NCI-H82 treated with DMSO at 0.1 percent for 48 hours (cell line): ENCODE results near the gene PTGES3L.
A peak's percentile ranks its signal among the peaks of the same experiment; 100 is the strongest.
"Not testable (repeated sequence)": the region's sequence is repeated elsewhere in the genome, so short reads cannot be mapped to it uniquely, and the experiment has no call there.

Experiments used
- DNase-seq: peaks from one replicate; lab custom pipeline; 2025; ENCODE audit not compliant: unreplicated experiment; lab: John Stamatoyannopoulos, UW

The PTGES3L gene

DNA sequence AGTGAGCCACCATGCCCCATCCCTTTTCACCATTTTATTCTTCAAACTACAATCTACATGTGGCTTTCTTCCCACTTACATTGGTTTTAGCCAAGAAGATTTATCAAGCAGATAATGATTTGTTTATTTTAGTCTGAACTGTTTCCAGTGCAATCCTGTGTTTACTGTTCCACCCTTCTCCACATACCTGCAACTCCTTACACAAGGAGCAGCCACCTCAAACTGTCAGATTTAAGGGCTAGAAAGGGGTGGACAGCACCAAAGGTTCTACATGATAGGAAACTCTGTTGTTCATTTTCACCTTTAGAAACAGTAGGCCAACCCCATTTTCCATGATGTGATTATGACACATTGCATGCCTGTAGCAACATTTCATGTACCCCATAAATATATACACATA, 2.4 kb upstream of the PTGES3L start:
- DNase-seq = no peak

DNA sequence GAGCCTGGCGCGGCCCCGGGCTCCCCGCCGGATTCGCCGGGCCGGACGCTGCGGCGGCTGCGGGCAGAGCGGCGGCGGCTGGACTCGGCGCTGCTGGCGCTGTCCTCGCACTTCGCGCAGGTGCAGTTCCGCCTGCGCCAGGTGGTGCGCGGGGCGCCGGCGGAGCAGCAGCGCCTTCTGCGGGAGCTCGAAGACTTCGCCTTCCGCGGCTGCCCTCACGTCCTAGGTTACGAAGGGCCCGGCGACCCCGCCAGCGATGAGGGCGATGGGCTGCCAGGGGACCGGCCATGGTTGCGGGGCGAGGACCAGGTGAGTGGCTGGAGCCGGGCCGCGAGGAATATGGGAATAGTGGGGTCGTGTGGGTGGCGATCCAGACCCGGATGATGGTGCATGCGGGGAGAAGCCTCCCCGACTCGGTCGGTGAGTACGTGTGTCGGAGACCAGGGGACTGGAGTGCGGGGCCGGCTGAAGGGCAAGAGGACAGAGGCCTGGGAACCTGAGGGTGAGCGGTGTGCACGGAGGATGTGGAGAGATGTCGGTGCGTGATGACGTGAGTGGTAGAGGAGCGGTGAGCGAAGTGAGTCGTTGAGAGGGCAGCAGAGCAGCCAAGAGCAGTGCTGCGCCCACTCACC, 1.0 kb upstream of the PTGES3L start:
- no peak for DNase-seq

DNA sequence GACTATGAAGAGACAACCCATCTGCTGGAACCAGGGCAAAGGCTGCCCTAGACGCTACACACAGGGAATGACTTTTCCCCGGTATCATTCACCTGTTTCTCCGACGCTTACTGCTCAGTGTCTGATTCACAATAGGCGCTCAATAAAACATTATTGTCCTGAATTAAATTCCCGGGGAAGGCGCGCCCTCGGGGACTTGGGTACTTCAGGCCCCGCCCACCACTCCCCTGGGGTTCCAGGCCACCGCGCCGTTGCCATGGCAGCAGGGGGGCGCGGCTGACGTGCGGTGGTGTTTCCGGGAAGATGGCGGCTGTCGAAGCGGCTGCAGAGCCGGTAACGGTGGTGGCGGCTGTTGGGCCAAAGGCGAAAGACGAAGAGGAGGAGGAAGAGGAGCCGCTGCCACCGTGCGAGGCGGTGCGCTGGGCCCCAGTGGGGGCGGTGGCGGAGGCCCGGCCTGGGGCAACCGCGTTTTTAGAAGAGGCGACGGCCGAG, 440 bp upstream of the PTGES3L start, which contains the start of gene RUNDC1:
Gene RUNDC1 (plus strand): TSS at position 292 of the 492 bp plus-strand sequence. CDS start 12 bp downstream, at position 304.
- peak; percentile 62 for DNase-seq

DNA sequence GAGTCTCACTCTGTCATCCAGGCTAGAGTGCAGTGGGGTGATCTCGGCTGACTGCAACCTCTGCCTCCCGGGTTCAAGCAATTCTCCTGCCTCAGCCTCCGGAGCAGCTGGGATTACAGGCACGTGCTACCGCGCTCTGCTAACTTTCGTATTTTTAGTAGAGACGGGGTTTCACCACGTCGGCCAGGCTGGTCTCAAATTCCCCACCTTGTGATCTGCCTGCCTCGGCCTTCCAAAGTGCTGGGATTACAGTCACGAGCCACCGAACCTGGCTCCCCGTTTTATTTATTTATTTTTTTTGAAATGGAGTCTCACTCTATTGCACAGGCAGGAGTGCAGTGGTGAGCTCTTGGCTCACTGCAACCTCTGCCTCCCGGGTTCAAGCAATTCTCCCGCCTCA, 4.2 kb downstream of the PTGES3L start:
- DNase-seq = not testable (repeated sequence)

DNA sequence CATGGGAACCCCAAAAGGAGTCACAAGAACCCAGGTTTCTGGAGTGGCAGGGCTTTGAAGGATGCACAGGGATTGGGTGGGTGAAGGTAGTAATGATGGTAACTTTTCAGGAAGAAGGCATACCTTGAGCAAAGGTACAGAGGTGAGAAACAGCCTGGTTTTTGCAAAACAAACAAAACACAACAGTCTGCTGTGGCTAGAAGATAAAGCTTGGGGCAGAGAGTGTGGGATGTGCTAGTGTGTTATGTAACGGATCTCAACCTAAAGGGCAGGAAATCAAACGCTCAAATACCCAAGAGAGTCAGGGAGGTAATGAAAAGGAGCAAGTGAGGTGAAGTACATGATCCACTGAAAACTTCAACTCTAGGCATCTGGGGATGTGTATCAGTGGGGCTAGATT, 4.6 kb downstream of the PTGES3L start:
- DNase-seq = no peak

DNA sequence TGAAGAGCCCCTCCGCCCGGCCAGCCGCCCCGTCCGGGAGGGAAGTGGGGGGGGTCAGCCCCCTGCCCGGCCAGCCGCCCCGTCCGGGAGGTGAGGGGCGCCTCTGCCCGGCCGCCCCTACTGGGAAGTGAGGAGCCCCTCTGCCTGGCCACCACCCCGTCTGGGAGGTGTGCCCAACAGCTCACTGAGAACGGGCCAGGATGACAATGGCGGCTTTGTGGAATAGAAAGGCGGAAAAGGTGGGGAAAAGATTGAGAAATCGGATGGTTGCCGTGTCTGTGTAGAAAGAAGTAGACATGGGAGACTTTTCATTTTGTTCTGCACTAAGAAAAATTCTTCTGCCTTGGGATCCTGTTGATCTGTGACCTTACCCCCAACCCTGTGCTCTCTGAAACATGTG, 6.6 kb downstream of the PTGES3L start:
- not testable (repeated sequence) for DNase-seq

DNA sequence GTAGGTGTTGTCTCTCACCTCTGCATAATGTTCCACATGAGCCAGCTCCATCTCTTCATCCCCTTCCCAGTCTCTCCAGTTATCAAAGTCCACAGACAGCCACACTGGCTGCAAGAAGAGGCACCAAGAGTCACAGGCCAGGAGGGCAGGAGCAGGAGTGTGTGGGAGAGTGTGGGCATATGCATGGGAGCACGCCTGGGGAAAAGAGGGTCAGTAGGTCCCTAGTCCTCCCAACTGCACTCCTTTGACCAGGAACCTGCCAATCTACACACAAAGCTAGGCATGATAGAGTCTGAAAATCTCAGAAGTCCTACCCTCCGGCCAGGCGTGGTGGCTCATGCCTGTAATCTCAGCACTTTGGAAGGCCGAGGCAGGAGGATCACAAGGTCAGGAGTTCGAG, 8.3 kb downstream of the PTGES3L start:
- no peak for DNase-seq

DNA sequence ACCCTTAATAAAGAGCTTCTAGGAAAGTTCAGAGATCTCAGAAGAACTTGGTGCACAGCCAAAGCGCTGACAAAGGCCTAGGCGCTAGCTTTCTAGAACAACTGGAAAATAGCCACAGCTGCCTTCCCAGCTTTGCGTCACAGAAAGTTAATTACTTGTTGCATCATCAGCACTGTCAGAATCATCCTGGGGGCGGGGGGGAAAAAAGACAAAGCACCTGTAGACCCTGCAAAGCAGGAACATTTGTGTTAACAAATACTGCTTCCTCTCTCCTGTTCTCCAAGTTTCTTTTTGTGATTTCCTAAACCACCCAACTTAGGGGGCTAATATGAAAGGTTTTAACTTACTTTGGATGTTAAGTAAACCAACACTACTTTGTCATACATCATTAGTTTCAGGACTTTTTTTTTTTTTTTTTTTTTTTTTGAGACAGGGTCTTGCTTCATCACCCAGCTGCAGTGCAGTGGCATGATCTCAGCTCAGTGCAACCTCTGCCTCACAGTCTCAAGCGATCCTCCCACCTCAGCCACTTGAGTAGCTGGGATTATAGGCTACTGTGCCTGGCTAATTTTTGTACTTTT, 10.8 kb downstream of the PTGES3L start:
- DNase-seq = no peak

DNA sequence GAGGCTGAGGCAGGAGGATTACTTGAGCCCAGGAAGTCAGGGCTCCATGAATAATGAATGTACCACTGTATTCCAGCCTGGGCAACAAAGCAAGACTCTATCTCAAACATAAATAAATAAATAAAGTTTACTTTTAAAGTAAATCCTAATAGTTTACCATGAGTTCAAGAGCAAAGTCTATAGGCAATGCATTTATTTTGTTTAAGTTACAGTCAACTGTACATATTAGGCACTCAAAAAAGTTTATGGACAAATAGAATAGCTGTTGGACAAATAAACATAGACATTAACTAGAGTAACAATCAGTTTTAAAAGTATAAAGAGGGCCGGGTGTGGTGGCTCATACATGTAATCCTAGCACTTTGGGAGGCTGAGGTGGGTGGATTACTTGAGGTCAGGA, 12.0 kb downstream of the PTGES3L start:
- no peak for DNase-seq

DNA sequence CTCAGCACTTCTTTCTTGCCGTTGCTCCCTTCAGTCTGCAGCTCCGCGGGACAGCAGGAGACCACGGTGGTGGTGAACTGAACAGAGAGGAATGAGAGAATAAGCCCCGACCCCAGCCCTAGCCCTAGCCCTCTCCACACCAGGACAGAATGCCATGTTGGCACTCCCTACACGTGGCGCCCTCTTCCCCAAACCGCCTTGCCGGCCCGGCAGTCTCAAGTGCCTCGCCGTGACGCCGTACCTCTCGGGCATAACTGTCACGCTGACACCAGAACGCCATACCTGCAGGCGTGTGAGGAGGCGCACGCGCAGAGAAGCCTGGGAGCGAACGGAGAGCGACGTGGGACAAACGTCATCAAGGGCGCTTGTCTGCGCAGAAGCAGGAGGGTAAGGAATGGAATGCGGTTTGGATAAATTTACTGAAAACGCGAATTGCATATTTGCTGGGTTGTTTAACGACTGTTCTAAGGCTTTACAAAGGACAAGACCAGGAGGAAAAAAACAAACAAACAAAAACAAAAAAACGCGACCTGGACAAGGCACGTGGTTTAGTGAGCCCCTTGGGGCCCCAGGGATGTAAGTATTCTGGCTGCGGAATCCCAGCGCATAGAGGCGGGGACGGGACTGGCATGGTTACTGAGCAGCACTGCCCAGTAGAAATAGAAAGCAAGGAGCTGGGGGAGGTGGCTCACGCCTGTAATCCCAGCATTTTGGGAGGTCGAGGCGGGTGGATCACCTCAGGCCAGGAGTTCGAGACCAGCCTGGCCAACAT, 15.5 kb downstream of the PTGES3L start, which contains the start of gene AARSD1:
Gene AARSD1 (minus strand): TSS at position 294 of the 772 bp plus-strand sequence. CDS start 14 bp downstream, at position 280.
- DNase-seq = peak; percentile 74

DNA sequence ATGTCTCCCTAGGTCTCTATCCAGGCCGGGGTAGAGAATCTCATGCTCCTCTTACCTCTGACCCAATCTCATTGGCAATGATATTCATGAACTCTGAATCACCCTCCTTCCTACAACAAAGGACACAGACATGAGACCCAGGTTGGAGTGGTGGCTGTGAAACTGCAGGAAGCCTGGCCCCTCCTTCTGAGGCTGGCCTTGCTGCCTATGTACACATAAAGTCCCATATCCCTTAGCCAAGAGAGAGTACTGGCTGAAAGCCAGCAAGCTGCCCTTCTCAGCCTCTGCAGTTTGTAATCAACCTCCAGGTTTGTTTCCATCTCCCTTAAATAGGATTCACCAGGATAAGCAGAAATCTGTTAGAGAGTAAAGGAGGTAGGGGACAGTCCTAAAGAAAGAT, 26.2 kb downstream of the PTGES3L start:
- DNase-seq = no peak

DNA sequence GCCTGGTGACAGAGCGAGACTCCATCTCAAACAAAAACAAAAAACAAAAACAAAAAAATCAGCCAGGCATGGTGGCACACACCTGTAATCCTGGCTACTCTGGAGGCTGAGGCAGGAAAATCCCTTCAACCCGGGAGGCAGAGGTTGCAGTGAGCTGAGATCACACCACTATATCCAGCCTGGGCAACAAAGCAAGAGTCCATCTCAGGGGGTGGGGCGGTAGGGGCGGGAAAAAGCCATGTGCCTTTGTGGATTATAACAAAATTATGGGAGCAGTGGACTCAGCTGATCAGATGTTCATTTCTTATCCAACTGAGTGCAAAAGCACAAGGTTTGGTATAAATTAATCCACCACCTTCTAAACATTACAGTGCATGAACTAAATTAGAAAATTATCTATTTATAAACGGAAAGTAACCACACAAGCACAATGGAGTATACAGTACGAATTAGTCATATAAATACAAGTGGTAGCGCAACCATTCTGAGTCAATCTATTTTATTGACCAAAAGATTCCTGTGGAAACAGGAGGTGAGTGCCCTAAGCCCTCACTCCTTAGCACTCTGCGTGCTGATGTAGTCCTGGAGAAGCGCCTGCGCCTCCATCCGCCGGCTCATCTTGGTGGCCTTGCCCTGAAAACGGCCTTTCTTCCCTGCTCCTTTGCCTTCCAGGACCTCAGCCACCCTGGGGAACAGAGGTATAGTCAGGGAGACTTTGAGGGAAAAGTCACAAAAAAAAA, 29.7 kb downstream of the PTGES3L start:
- DNase-seq = no peak

DNA sequence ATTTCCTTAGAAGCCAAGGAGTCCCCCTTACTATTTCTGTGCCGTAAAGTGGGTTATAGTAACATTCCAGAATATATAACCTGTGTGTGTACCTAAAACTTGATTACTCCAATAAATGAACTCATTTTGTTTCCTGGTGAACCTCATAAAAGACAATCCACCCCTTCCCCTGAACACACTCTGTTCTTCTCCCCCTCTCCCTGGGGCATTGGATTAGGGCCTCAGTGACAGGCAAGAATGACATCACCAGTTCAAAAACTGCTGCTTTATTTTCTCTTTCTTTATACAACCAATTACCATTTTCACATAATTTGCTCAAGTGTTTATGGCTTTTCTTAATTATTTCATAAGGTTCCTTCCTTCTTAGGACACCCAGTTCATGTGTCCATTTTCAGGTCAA, 33.1 kb downstream of the PTGES3L start:
- no peak for DNase-seq

DNA sequence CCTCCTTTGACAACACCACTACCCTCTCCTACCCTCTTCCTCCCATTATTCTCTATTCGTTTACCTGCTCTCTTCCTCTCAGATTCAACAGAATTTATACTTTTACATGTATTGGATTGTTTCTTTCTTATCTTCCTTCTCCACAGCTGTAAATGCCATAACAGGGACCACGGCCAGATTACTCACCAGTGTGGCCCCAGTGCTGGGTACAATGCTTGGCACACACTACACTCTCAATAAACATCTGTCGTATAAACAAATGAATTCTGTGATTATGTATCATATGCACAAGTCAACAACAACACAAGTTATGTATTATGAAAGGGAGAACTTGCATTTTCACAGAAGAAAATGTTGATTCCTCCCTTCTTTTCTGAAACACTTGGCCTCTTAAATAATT, 35.7 kb downstream of the PTGES3L start:
- no peak for DNase-seq

DNA sequence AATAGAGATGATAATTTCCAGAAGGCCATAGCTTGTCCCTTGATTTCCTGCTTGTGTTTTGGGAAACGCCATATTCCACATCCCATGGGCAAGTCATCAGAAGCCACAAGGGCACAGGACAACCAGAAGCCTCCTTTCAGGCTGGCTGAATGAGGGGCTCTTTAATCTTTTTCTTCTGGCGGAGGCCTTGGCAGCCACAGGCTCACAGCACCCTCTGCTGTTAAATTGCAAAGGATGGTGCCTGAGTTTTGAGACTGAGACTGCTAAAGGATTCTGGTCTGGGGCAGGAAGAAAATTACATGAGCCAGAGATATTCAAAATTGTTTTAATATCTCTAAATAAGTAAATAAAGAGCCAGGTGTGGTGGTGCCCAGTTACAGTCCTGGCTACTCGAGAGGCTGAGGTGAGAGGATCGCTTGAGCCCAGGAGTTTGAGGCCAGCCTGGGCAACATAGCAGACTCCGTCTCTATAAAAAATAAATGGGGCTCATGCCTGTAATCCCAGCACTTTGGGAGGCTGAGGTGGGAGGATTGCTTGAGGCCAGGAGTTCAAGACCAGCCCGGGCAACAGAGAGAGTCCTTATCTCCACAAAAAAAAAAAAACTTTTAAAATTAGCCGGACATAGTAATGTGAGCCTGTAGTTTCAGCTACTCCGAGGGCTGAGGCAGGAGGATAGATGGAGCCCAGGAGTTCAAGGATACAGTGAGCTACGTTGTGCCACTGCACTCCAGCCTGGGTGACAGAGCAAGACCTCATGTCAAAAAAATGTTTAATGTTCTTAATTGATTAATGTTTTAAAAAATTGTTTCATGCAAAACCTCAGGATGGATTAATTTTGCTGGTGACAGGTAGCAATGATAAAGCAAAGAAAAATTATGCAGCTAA, 41.9 kb downstream of the PTGES3L start:
- peak; percentile 34 for DNase-seq

DNA sequence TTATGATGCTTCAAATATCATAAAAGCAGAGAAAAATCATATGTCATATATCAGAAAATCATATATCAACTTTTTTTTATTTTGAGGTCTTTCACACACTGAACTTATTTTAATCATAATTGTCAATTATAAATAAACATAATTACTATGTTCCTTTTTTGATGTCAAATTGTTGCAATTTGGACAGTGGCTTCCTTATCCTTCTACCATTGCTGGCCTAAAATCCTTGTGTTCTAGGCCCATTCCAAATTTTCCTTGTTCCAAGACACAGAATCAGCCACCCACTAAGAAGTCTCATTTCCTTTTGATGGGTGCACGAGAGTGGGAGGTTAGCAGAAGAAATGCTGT, 50.4 kb downstream of the PTGES3L start:
- DNase-seq = no peak

DNA sequence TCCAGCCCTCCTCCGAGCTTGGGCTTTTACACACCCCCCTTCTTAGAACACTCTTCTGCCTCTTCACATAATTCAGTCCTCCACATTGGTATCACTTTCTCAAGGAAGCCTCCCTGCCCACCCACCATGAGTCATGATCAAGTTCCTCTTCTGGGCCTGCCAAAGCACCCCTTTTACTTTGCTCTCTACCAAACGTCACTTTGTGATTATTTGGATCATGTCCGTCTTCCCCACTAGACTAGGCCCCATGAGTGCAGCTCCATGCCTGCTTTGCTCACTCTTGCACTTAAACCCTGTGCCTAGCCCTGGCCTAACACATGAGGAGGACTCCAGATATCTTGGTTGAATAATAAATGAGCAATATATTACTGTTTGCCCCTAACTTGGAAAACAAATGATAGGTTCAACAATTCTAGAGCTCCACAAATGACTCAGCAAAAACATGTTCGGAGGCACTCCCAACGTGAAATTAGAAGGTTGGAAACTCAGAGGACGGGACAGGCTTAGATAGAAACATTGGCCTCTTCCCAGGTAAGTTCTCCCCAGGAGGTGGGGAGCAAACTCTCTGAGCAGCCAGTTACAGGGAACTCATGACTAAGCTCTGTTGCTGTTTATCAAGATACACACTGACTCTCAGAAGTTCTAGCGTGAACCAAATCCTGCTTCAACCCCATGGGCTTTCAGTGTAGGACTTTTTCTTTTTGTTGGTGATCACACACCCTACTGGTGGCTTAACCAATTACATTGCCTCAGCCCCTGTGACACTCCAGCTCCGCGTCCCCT, 51.0 kb downstream of the PTGES3L start:
- no peak for DNase-seq

DNA sequence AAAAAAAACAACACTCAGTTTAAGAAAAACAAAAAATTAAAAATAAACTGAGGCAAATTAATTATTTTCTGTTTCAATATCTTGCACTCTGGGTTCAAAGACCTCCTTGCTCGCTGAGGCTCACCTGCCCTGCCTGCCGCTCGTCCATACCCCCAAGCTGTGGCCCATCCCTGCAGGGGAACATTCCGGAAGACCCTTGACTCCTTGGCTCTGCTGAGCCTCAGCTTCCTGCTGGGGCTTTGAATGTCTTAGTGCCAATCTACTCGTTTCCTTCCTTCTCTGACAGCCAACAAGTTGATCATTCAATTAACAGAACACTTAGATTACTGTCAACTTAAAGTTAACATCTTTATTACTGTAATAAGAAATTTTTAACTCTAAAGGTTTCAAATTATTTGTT, 55.0 kb downstream of the PTGES3L start:
- DNase-seq = no peak

DNA sequence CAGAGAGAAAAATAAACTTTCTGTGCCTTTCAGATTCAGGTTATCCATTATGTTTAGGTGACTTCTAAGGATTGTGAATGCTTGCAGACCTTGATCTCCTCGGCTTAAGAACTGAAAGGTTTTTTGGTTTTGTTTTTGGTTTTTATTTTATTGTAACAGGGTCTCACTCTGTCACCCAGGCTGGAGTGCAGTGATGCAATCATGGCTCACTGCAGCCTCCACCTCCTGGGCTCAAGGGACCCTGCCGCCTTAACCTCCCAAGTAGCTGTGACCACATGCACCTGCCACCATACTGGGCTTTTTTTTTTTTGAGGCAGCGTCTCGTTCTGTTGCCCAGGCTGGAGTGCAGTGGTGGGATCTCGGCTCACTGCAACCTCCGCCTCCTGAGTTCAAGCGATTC, 56.4 kb downstream of the PTGES3L start:
- not testable (repeated sequence) for DNase-seq

DNA sequence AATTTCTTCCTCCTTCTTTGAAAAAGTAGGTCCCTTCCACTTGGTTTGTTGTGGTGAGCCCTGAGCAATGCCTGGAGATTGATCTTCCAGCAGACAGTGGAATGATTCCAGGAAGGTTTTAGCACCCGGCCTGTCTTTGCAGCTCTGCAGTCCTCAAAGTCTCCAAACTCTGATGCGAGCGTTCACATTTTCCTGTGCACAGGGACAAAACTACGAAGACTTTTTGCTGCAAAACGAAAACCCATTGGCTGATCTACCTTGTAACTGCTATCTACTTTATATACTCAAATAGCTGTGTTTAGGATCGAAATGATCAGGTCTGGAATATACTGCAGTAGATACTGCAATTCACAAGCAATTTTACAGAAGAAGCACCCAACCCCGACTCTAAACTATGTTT, 57.6 kb downstream of the PTGES3L start:
- DNase-seq = no peak
